OCI-LY1 (cell line): Measurements from ENCODE around the gene TMEM101.

Source experiments
- H2AFZ ChIP-seq: fragments of 200-600 bp; sonication (generic), shearing (Covaris generic); 2 replicates; pipeline ENCODE4 v1.6.0; 2014; ENCODE audit warnings: antibody characterized with exemption, mild to moderate bottlenecking, low read length
- H3F3A ChIP-seq: fragments of 200-600 bp; sonication (generic), shearing (Covaris generic); 2 replicates; pipeline ENCODE4 v1.6.0; 2014; ENCODE audit warnings: mild to moderate bottlenecking, antibody characterized with exemption, low read length, moderate library complexity; ENCODE audit not compliant: insufficient read depth
- H3K27ac ChIP-seq: fragments of 200-600 bp; sonication (generic); 2 replicates; pipeline ENCODE4 v1.5.1; 2014; ENCODE audit warnings: low read length, mixed run types, mild to moderate bottlenecking, low read depth; ENCODE audit not compliant: poor library complexity, severe bottlenecking
- H3K27me3 ChIP-seq: fragments of 200-600 bp; sonication (generic); 2 replicates; pipeline ENCODE4 v1.6.0; 2014; ENCODE audit warnings: antibody characterized with exemption, mild to moderate bottlenecking, low read length, moderate library complexity; ENCODE audit not compliant: insufficient read depth
- H3K36me3 ChIP-seq: fragments of 200-600 bp; sonication (generic); 2 replicates; pipeline ENCODE4 v1.6.1; 2014; ENCODE audit warnings: mild to moderate bottlenecking, antibody characterized with exemption, low read length, moderate library complexity, mixed read lengths; ENCODE audit not compliant: insufficient read depth
- H3K4me1 ChIP-seq: fragments of 200-600 bp; sonication (generic); 2 replicates; pipeline ENCODE4 v1.5.1; 2014; ENCODE audit warnings: mild to moderate bottlenecking, low read length, moderate library complexity; ENCODE audit not compliant: insufficient read depth, severe bottlenecking
- H3K4me2 ChIP-seq: fragments of 200-600 bp; sonication (generic), shearing (Covaris generic); 2 replicates; pipeline ENCODE4 v1.6.1; 2014; ENCODE audit warnings: low read length
- H3K4me3 ChIP-seq: fragments of 200-600 bp; sonication (generic); 2 replicates; pipeline ENCODE4 v1.5.1; 2014; ENCODE audit warnings: low read length, low read depth, mild to moderate bottlenecking, mixed read lengths; ENCODE audit not compliant: poor library complexity, severe bottlenecking
- H3K79me2 ChIP-seq: fragments of 200-600 bp; shearing (Covaris generic); 2 replicates; pipeline ENCODE4 v1.6.1; 2016; ENCODE audit warnings: mixed run types, low read length, mixed read lengths; ENCODE audit not compliant: insufficient read depth
- H3K9ac ChIP-seq: fragments of 200-600 bp; sonication (generic), shearing (Covaris generic); 2 replicates; pipeline ENCODE4 v1.6.1; 2014; ENCODE audit warnings: mild to moderate bottlenecking, low read length, mixed read lengths
- H3K9me2 ChIP-seq: fragments of 200-600 bp; sonication (generic), shearing (Covaris generic); 2 replicates; pipeline ENCODE4 v1.6.1; 2014; ENCODE audit warnings: low read depth, mild to moderate bottlenecking, low read length, mixed read lengths
- H3K9me3 ChIP-seq: fragments of 200-600 bp; shearing (Covaris generic); 2 replicates; pipeline ENCODE4 v1.6.1; 2014; ENCODE audit warnings: low read length, mixed read lengths
- H4K20me1 ChIP-seq: fragments of 200-600 bp; sonication (generic), shearing (Covaris generic); 2 replicates; pipeline ENCODE4 v1.6.0; 2016; ENCODE audit warnings: mild to moderate bottlenecking, low read length; ENCODE audit not compliant: insufficient read depth
- CTCF ChIP-seq: fragments of 200-600 bp; sonication (generic), shearing (Covaris generic); IDR thresholded peaks from 2 replicates; pipeline ENCODE4 v1.5.1; 2017; ENCODE audit warnings: mild to moderate bottlenecking, antibody characterized with exemption, low read length, moderate library complexity, mixed read lengths
- EZH2 ChIP-seq: fragments of 200-600 bp; sonication (generic), shearing (Covaris generic); IDR thresholded peaks from 2 replicates; pipeline ENCODE4 v1.8.0; 2017; ENCODE audit warnings: borderline replicate concordance, mixed run types, mild to moderate bottlenecking, antibody characterized with exemption, low read length, moderate library complexity, mixed read lengths

TMEM101 gene

GRCh38 chr17:44000871-44001460 lies 13.8 kb downstream of the TMEM101 start:
- Histone ChIP-seq H3F3A (no peaks in the 10 kb centered on the region), H3K36me3 (no peaks in the 10 kb centered on the region), H3K27ac (no peak overlapping the region), H3K4me1 (peaks cover 4% of the 10 kb centered on the region), H3K4me3 (no peak overlapping the region), H3K9ac (no peak overlapping the region), H3K4me2 (no peak overlapping the region), H3K9me2 (no peaks in the 10 kb centered on the region), H3K27me3 (no peaks in the 10 kb centered on the region), H4K20me1 (no peaks in the 10 kb centered on the region), H3K79me2 (no peaks in the 10 kb centered on the region), H2AFZ (no peak overlapping the region), H3K9me3 (no peaks in the 10 kb centered on the region)
- no peak for TF ChIP-seq CTCF
- TF ChIP-seq EZH2, result no peak

GRCh38 chr17:44000141-44000860 lies 14.5 kb downstream of the TMEM101 start:
- H3K4me2 ChIP-seq, result no peak overlapping the region
- no peak overlapping the region for H2AFZ ChIP-seq
- no peaks in the 10 kb centered on the region for H3K9me2 ChIP-seq
- no peaks in the 10 kb centered on the region for H4K20me1 ChIP-seq
- no peaks in the 10 kb centered on the region for H3K36me3 ChIP-seq
- no peaks in the 10 kb centered on the region for H3K79me2 ChIP-seq
- no peaks in the 10 kb centered on the region for H3K9me3 ChIP-seq
- no peaks in the 10 kb centered on the region for H3F3A ChIP-seq
- H3K4me1 ChIP-seq, result peaks cover under 1% of the 10 kb centered on the region
- no peaks in the 10 kb centered on the region for H3K27me3 ChIP-seq
- no peak overlapping the region for H3K4me3 ChIP-seq
- no peak overlapping the region for H3K9ac ChIP-seq
- H3K27ac ChIP-seq, result no peak overlapping the region
- TF ChIP-seq CTCF, result no peak
- TF ChIP-seq EZH2, result no peak

GRCh38 chr17:43999024-43999423 lies 15.7 kb downstream of the TMEM101 start:
- Histone ChIP-seq H3K4me1 (no peaks in the 10 kb centered on the region), H3K79me2 (no peaks in the 10 kb centered on the region), H3K9me3 (no peaks in the 10 kb centered on the region), H3K4me2 (no peak overlapping the region), H3K4me3 (no peak overlapping the region), H2AFZ (no peak overlapping the region), H3K27ac (no peak overlapping the region), H3F3A (no peaks in the 10 kb centered on the region), H3K36me3 (no peaks in the 10 kb centered on the region), H3K9me2 (no peaks in the 10 kb centered on the region), H3K9ac (no peak overlapping the region), H3K27me3 (no peaks in the 10 kb centered on the region), H4K20me1 (no peaks in the 10 kb centered on the region)
- TF ChIP-seq EZH2 (no peak), CTCF (no peak)
